COR-L47 (cell line): ENCODE measurements around the gene S100A4.
"Not testable (repeated sequence)": the region's sequence is repeated elsewhere in the genome, so short reads cannot be mapped to it uniquely, and the experiment has no call there.

Experiments
- DNase-seq: peaks from one replicate; lab custom pipeline; 2025; lab: John Stamatoyannopoulos, UW

The S100A4 gene

DNA sequence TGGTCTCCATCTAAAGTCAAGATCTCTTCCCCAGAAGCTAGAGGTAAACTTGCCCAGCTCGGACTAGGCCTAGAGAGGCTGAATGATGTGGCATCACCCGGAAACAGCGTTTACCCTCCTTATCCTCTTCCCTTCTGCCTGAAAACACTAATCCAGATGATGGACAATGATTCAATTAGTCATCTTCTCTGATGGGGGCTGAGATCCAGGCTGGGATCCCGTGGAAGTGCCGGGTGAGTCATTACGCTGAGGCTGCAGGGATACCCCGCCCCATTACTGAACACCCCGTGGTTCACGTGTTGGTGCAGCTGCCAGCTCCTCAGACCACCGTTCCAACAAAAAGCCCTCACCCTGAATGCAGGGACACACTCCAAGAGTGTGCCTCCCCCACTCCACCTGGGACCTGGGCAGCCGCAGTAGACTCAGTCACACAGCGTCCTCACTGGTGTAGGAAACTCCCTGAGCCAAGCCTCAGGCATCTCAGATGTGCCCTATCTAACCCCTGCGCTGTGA, 11.9 kb downstream of the S100A4 start:
- peak; percentile 56 for DNase-seq

GRCh38 chr1:153532769-153533599, 12.6 kb downstream of the S100A4 start:
- peak; percentile 92 for DNase-seq

GRCh38 chr1:153532181-153532580, 13.4 kb downstream of the S100A4 start:
- no peak for DNase-seq

DNA sequence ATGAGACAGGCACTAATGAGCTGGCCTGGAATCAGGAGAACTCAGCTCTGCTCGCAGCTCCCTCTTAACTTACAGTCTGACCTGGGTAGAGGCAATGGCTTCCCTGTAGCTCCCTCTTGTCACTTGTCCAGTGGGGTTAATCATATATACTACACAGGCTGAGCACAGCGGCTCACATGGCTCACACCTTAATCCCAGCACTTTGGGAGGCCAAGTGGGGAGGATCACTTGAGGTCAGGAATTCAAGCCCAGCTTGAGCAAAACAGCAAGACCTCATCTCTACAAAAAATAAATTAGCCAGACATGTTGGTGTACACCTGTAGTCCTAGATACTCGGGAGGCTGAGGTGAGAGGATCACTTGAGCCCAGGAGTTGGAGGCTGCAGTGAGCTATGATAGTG, 14.0 kb downstream of the S100A4 start:
- no peak for DNase-seq

- no peak for DNase-seq
Observed at GRCh38 chr1:153527683-153528040, 17.9 kb downstream of the S100A4 start.

DNA sequence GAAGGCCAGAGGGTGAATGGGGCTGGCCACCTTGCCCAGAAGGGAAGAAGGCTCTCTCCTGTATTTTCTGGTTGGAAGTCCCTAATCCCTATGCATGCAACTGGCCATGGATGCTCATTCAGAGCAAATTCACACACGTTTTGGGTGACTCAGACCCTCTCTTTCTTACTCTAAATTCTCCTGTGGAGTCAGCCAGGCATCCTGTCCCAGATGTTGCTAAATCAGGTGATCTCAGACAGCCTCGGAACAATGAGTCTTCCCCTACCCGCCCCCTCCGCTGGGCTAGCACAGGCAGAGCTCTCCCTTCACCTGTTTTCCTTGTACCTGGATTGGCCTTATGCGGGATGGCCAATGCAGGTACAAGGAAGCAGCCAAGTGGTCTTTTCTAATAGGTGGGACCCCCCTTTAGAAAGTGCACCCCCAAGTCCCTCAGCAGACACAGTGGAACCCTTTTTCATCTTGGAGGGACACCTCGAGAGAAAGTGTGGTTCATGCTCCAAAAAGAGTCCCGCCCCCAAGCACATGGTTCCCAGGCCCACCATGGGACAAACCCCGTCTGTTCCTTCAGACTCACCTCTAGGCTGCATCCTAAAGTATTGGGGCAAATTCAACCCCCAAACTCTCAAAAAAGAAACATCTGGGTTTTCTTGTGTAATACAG, 18.5 kb downstream of the S100A4 start:
- no peak for DNase-seq

DNA sequence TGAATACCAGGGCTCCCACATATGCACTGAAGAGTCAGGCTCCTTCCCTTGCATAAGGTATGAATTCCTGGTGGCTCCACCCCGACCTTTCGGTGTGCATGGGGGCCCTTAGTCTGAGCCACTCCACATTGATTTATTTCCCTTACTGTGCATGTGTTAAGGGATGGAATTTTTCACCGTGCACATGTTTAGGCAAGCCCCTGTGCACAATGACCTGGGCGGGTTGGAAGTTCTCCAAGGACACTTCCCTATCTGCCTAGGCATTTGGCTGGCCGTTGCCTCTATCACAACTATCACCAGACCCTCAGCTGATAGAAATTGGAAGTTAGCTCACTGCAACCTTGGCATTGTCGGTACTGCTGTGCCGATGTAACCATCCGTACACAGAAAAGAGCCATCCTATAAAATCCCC, 19.5 kb downstream of the S100A4 start:
- DNase-seq = peak; percentile 48

DNA sequence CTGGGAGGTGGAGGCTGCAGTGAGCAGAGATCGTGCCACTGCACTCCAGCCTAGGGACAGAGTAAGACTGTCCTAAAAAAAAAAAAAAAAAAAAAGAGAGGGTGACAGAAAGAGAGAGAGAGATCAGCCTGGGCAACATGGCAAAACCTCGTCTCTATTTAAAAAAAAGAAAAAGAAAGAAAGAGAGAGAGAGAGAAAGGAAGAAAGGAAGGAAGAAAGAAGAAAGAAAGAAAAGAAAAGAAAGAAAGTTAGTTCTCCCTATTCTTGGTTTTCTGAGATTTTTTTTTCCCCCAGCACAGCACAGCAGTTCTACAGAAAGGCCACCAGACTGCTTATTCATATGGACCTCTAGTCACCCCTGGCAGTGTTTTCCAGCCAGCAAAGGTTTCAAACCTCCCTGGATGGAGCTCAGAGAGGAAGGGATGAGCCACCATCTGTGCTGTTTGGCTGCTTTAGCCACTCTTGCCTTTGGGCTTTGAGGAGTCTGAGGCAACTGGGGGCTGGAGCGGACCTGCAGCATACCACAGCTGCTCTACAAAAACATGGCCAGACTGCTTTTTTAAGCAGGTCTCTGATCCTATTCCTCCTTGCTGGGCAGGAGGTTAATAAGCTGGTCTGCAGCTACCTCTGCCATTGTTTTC, 20.4 kb downstream of the S100A4 start:
- no peak for DNase-seq

GRCh38 chr1:153522353-153523048, 23.1 kb downstream of the S100A4 start:
- not testable (repeated sequence) for DNase-seq

DNA sequence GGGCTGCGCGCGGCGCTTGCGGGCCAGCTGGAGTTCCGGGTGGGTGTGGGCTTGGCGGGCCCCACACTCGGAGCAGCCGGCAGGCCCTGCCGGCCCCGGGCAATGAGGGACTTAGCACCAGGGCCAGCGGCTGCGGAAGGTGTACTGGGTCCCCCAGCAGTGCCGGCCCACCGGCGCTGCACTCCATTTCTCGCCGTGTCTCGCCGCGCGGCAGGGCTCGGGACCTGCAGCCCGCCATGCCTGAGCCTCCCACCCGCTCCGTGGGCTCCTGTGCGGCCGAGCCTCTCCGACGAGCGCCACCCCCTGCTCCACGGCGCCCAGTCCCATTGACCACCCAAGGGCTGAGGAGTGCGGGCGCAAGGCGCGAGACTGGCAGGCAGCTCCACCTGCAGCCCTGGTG, 23.8 kb downstream of the S100A4 start:
- DNase-seq = not testable (repeated sequence)

DNA sequence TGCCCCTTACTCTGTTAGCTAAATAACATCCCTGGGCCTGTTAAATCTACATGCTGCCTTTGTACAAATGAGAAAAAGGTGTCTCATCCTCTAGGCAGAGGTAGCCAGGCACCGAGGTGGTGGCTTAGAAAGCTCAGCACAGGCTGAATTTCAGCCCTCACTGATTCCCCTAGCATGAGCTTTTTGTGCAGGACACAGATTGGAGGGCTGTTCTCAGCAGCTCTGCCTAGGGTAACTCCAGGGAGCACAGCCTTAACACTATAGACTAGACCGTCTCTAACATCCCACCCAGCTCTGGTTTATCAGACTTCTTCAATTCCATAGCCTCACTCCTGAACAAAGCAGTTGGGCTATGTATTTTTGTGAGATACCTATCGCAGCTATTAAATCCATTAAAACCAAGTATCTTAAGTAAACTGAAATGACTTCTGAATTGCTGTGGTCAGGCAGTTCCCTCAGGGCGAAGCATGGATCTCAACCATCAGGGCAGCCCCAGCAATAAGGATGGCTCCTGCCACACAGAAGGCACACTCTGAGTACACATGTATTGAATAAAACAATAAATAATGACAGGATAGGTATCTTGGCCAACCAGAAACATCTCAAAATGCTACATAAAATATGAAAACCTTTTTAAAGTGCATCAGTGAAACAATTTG, 24.7 kb downstream of the S100A4 start:
- DNase-seq = no peak

DNA sequence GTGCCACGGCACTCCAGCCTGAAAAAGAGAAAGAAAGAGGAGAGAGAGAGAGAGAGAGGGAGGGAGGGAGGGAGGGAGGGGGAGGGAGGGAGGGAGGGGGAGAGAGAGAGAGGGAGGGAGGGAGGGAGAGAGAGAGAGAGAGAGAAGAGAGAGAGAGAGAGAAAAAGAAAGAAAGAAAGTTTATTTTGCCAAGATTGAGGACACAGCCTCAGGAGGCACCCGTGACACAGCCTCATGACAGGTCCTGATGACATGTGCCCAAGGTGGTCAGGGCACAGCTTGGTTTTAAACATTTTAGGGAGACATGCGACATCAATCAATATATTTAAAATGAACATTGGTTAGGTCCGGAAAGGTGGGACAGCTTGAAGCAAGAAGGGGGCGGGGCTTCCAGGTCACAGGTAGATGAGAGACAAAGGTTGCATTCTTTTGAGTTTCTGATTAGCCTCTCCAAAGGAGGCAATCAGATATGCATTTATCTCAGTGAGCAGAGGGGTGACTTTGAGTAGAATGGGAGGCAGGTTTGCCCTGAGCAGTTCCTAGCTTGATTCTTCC, 25.4 kb downstream of the S100A4 start:
- DNase-seq = not testable (repeated sequence)

GRCh38 chr1:153519242-153519641, 26.4 kb downstream of the S100A4 start:
- no peak for DNase-seq

GRCh38 chr1:153515504-153516394, 29.9 kb downstream of the S100A4 start:
- peak; percentile 66 for DNase-seq

GRCh38 chr1:153513666-153514065, 31.9 kb downstream of the S100A4 start:
- no peak for DNase-seq

GRCh38 chr1:153513023-153513422, 32.6 kb downstream of the S100A4 start:
- peak; percentile 15 for DNase-seq

DNA sequence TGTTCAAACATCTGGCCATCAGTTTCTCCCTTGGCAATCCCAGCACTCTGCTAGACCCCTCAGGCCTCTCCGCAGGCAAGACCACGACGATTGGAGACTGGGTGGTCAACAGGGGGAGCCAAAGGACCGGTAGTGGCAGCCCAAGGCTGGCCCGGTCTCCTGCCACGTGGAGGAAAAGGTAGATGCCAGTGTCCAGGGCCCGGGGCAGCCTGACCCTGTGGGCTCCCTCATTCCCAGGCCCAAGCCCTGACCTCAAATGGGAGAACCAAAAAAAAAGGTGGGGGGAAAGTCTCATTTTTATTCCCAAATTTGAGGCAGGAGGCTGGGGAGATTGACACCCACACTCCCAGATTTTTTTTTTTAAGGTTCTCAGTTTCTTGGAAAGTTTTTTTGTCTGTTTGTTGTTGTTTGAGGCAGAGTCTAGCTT, 34.6 kb downstream of the S100A4 start:
- peak; percentile 78 for DNase-seq

GRCh38 chr1:153509729-153510354, 35.8 kb downstream of the S100A4 start:
- DNase-seq = peak; percentile 47

DNA sequence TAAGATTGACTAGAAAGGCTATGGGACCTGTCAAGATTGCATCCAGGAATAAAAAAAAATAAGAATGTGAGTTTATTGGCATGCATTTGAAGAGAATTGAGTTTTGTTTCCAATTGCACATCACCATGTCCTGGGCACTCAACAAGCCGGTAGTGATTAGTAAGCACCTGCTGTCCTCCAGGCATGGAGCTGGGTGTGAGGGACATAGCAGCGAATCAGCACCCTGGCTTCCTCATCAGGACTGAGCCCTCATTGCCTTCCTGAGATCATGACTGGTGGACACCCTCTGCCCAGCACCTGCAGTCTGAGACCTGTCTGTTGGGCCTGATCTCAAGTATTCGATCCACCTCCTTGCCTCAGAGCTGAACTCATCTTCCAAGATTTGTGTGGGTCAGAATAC, 36.6 kb downstream of the S100A4 start:
- DNase-seq = no peak
